Adrenal gland (tissue), 5 donors: ENCODE results near the gene KIRREL1.

Experiments used
- POLR2A ChIP-seq, 2 donors: fragments of 450-650 bp; IDR thresholded peaks; one replicate each; pipeline ENCODE4 v1.6.1; 2017; ENCODE audit warnings: antibody characterized with exemption in 2 of 2, mild to moderate bottlenecking in 2 of 2, moderate library complexity in 1 of 2
- TF ChIP-seq, protein P1 (sequence below), 6 experiments: fragments of 450-650 bp in 4 of 6; fragments of 200-600 bp in 2 of 6; sonication (generic) in 1 of 6; IDR thresholded peaks; 1 replicate in 5 of 6; 2 replicates in 1 of 6; pipeline versions ENCODE4 v1.5.1 to v1.8.0; 2016 to 2021; ENCODE audit warnings: antibody characterized with exemption in 6 of 6, mild to moderate bottlenecking in 2 of 6, moderate library complexity in 1 of 6
- donor health status: DM: no; HTN: no; CAD: no.

DNA sequence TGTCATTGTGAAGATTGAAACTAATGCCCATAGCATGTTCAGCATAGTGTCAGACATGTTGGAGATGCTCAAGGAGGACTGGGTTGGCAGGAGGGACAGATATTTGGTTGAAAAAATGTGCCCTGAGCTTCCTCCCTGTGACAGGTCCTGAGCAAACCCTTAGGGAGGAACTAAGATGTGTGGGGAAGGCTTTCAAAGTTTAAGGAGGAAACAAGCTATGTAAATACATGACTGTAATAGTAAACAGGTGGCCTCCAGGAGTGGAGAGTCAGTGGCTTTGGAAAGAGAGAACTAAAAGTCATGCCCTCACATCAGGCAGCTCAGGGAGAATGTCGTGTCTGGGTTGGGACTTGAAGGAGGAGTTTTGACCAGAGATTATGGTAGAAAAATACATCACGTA lies 9.7 kb upstream of the KIRREL1 start:
- TF ChIP-seq, protein P1, sequence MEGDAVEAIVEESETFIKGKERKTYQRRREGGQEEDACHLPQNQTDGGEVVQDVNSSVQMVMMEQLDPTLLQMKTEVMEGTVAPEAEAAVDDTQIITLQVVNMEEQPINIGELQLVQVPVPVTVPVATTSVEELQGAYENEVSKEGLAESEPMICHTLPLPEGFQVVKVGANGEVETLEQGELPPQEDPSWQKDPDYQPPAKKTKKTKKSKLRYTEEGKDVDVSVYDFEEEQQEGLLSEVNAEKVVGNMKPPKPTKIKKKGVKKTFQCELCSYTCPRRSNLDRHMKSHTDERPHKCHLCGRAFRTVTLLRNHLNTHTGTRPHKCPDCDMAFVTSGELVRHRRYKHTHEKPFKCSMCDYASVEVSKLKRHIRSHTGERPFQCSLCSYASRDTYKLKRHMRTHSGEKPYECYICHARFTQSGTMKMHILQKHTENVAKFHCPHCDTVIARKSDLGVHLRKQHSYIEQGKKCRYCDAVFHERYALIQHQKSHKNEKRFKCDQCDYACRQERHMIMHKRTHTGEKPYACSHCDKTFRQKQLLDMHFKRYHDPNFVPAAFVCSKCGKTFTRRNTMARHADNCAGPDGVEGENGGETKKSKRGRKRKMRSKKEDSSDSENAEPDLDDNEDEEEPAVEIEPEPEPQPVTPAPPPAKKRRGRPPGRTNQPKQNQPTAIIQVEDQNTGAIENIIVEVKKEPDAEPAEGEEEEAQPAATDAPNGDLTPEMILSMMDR (IDR thresholded peaks at IDR 0.05) = no peak
- TF ChIP-seq POLR2A (IDR thresholded peaks at IDR 0.05) = no peak
